GM18861 (cell line): ENCODE measurements around the gene ZSCAN30.

Experiments
- ATAC-seq: cut with Tn5 transposase; IDR thresholded peaks from one replicate; pipeline ENCODE4 v1.9.1; 2021; ENCODE audit not compliant: unreplicated experiment

Gene ZSCAN30

GRCh38 chr18:35290094-35290735 is at the start of gene ZSCAN30:
TSS of gene ZSCAN30 (minus strand) at chr18:35290229. CDS start at chr18:35264352, 25,877 bp downstream.
- ATAC-seq, result peak; percentile 86

GRCh38 chr18:35337286-35337685 is 47.3 kb upstream of the ZSCAN30 start:
- no peak for ATAC-seq

DNA sequence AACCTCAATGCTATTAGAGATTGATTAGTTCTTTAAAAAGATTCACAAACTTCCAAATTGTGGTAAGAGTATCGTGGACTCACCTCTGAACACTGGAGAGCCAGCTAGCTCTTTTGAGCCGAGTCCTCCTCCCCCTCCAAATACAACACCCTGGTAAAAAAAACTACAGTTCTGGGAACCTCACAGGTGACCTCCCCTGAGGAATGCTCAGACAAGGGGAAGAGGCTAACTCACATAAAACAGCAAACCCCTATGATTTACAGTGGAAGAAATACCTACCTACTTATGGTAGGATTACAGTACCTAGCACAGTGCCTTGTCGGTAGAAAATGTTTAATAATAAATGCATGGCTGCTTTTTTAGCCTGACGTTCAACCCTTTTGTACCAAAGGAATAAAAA is 45.8 kb upstream of the ZSCAN30 start:
- no peak for ATAC-seq

DNA sequence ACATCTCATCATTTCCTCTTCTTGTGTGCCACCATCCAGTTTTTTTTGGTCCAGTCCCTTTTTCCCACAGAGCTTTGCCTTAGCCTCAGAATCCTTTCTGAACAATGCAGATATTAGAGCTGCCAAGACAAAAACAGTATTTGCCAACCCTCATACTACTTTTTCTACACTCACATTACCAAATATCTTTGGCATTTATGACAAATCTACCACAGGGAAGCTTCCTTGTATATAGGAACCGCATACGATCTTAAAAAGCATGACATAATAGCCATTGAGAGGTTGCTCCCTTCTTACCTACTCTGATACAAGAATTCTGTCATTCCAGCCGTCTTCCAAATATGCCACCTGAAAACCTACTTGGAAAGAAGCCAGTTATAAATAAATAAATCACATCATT is 44.8 kb upstream of the ZSCAN30 start:
- ATAC-seq, result no peak

DNA sequence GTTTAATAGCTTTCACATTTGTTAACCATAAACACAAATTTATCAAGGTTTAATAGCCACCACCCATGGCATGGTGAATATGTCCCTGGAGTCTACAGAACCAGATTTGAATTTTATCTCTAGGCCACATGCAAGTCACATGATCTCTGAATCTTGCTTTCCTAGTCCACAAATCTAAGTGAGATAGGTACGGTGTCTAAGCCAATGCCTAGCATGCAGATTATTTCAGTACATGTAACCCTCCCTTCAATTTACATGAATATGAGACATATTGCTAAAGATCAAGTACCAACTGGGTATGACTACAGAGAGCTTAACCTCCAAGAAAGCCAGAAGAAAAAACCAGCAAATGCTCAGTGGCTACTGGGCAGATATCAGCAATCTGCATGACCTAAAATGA is 44.2 kb upstream of the ZSCAN30 start:
- no peak for ATAC-seq

GRCh38 chr18:35331367-35332087 is 41.5 kb upstream of the ZSCAN30 start:
- no peak for ATAC-seq

GRCh38 chr18:35328868-35329267 is 38.8 kb upstream of the ZSCAN30 start:
- ATAC-seq, result no peak

- ATAC-seq, result no peak
Observed at GRCh38 chr18:35326695-35327387, 36.8 kb upstream of the ZSCAN30 start.

DNA sequence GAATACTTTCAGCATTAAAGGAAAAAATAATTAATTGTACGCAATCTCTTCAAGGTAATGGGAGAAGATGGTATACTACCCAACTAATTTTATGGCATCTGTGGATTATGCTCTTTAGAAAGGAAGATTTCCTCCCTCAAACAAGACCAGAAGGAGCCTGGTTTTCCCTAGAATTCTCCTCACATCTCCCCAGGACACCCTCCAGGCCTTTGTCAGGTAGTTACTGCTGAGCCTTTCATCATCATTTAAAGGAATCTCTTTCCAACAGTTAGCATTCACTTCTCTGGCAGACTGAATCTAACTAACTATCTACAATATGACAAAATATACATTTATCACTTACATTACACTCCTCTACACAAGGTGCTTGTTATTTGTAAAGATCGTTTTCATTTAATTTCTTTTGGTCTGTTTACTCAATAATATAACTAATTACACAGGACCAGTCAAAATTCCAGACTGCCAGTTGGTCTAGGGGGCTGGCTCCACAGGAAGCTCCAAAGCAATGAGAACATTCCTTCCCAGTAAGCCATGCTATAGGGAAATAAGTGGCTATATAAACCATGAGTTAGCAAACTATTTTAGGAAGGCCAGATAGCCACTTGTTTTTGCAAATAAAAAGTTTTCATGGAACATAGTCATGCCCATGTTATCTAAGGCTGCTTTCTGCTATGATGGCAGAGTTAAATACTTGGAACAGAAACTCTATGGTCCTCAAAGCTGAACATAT is 35.1 kb upstream of the ZSCAN30 start:
- ATAC-seq, result no peak

GRCh38 chr18:35322486-35323458 is 32.7 kb upstream of the ZSCAN30 start:
- ATAC-seq, result no peak

DNA sequence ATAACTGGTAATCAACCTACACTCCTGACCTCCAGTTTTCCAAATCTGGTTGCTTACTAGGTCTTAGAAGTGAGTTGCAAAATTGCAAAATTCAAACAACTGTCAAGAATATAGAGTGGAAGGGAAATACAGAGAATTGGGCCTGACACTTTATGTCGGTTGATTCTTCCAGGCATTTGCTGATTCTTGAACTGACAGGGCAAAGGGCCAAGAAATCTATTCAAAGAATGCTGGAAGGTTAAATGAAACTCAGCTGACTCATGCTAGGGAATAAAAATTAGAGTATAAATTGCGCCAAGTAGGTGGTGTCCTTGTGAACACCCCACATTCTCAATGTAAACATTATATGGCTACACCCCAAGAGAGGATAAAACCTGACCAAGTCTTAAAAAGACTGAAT is 21.5 kb upstream of the ZSCAN30 start:
- no peak for ATAC-seq

GRCh38 chr18:35306588-35307250 is 16.7 kb upstream of the ZSCAN30 start:
- ATAC-seq, result no peak

- ATAC-seq, result no peak
Observed at GRCh38 chr18:35303610-35304009, 13.6 kb upstream of the ZSCAN30 start.

DNA sequence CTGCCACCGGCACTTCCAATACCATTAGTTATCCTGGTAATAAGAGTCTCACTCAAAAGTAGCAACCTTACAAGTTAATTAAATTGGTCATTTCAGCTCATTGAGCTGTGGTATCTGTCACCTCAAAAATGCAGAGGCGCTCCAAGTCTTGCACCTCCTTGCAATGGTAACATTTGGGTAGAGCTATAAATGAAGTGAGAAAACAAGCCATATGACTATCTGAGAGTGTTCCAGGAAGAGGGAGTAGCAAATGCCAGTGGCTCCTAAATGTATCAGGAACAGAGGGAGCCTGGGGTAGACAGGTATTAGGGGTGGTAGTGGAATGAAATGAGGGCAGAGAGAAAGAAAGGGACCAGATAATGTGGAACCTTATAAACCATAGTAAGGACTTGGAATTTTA is 6.0 kb upstream of the ZSCAN30 start:
- ATAC-seq, result no peak

DNA sequence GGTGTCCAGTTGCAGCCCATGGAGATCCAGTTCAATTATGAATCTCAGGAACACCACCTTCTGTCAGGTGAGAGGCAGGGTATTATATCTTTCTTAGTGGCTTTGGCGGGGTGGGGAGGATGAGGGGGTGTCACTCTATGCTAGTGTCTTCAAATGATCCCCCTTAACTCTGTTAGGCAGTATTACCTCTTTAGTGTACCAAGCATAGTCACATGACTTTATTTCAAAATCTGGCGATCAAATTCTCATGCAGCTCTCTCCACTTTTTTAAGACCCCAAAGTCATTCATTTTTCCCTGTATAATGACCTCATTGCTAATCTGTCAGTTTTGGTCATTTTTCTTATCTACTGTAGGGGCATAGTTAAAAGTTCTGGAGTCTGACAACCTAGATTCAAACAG is 1.1 kb upstream of the ZSCAN30 start:
- no peak for ATAC-seq

DNA sequence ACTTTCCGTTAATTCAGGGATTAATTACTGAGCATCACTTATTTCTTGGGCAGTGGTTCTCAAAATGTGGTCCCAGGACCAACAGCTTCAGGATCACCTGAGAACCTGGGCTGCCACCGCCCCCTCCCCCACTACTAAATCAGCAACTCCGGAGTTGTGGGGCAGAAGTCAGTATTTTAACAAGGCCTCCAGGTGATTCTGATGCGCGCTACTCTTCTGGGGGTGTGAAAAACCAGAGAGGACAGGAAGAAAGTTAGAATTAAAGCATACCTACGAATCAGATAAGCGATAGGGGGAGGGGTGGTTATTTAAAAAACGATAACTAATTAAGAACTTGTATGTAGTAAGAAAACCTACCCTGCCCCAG is 319 bp downstream of the ZSCAN30 start:
- no peak for ATAC-seq

GRCh38 chr18:35289293-35289692 is 736 bp downstream of the ZSCAN30 start:
- no peak for ATAC-seq

DNA sequence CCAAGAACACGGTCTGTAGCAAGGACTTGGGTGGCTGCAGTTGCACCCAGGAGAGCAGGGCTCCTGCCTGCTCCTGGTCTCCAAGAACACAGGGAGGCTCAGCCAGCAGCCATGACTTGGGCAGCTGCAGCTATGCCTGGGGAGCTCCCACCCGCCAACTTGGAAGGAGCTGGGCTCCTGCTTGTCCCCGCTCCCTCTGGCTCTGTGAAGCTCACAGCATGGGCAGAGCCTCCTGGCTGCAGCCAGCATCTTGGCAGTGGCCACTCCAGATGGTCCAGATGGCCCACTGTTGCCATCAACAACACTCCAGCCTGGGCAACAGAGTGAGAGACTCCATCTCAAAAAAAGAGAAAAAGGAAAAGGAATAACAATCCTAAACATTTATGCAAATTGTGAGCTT is 5.2 kb downstream of the ZSCAN30 start:
- no peak for ATAC-seq

- no peak for ATAC-seq
Observed at GRCh38 chr18:35283923-35284794, 5.9 kb downstream of the ZSCAN30 start.
